Fibroblast of lung (primary cell): ENCODE measurements around the gene PPP2R3B. TPM values are rescaled to one million over a fixed set of nuclear protein-coding genes. Genes with fewer than 3 reads are reported as not detected.

ENCODE experiments used
- DNase-seq, 2 donors: peaks; one replicate each; pipeline versions ENCODE4 v3.0.0 to v3.0.0-alpha.2; 2010; ENCODE audit warnings: low read depth in 2 of 2
- H2AFZ ChIP-seq: 2 replicates; pipeline ENCODE4 v1.5.1; 2012; ENCODE audit warnings: low read length, control low read depth, inconsistent platforms
- H3K27ac ChIP-seq: 2 replicates; pipeline ENCODE4 v1.5.1; 2011; ENCODE audit warnings: low read length, control low read depth; ENCODE audit not compliant: insufficient read depth
- H3K27me3 ChIP-seq: 2 replicates; pipeline ENCODE4 v1.5.1; 2011; ENCODE audit warnings: mild to moderate bottlenecking, low read length; ENCODE audit not compliant: control insufficient read depth, insufficient read depth
- H3K36me3 ChIP-seq: 2 replicates; pipeline ENCODE4 v1.5.1; 2011; ENCODE audit warnings: low read length; ENCODE audit not compliant: control insufficient read depth, insufficient read depth
- H3K4me1 ChIP-seq: 2 replicates; pipeline ENCODE4 v1.5.1; 2011; ENCODE audit warnings: low read length; ENCODE audit not compliant: control insufficient read depth, insufficient read depth; ENCODE audit errors: extremely low read depth
- H3K4me2 ChIP-seq: 2 replicates; pipeline ENCODE4 v1.5.1; 2011; ENCODE audit warnings: low read length, control low read depth; ENCODE audit not compliant: insufficient read depth; ENCODE audit errors: extremely low read depth
- H3K4me3 ChIP-seq, 4 experiments: fragments of 200-600 bp in 1 of 4; sonication (generic) in 1 of 4; replicated peaks in 1 of 4; 2 replicates each; pipeline ENCODE4 v1.5.1; 2011 to 2016; ENCODE audit warnings: low read length in 4 of 4, low read depth in 3 of 4, mild to moderate bottlenecking in 3 of 4, control low read depth in 2 of 4, inconsistent platforms in 1 of 4, mixed read lengths in 1 of 4; ENCODE audit not compliant: insufficient read depth in 1 of 4; ENCODE audit errors: control extremely low read depth in 1 of 4
- H3K79me2 ChIP-seq: 2 replicates; pipeline ENCODE4 v1.5.1; 2012; ENCODE audit warnings: mild to moderate bottlenecking, low read length, inconsistent platforms; ENCODE audit not compliant: control insufficient read depth, insufficient read depth
- H3K9ac ChIP-seq: 2 replicates; pipeline ENCODE4 v1.5.1; 2011; ENCODE audit warnings: mild to moderate bottlenecking, low read length, control low read depth; ENCODE audit not compliant: insufficient read depth
- H3K9me3 ChIP-seq: 2 replicates; pipeline ENCODE4 v1.5.1; 2012; ENCODE audit warnings: low read depth, low read length; ENCODE audit not compliant: control insufficient read depth, insufficient read depth
- H4K20me1 ChIP-seq: 2 replicates; pipeline ENCODE4 v1.5.1; 2011; ENCODE audit warnings: low read length; ENCODE audit not compliant: control insufficient read depth, insufficient read depth; ENCODE audit errors: extremely low read depth
- EZH2 ChIP-seq: IDR thresholded peaks from 2 replicates; pipeline ENCODE4 v1.5.1; 2012; ENCODE audit warnings: low read length, control low read depth, mild to moderate bottlenecking; ENCODE audit errors: missing control alignments
- polyA plus RNA-seq, 2 donors: library from polyadenylated mRNA; depleted of rRNA in 1 of 2; stranded (reverse) in 1 of 2; unstranded in 1 of 2; fragments of >200 nt; gene quantifications; 2 replicates each; pipeline ENCODE4 v1.2.1, GENCODE V29; 2011 to 2012; ENCODE audit warnings: missing spikeins in 1 of 2
- total RNA-seq: library from RNA; depleted of rRNA; stranded (reverse); fragments of >200 nt; gene quantifications from 2 replicates; pipeline ENCODE4 v1.2.1, GENCODE V29; 2014
- TF ChIP-seq, protein P1 (sequence below), 2 donors: IDR thresholded peaks in 1 of 2; conservative IDR thresholded peaks in 1 of 2; 1 replicate in 1 of 2; 2 replicates in 1 of 2; pipeline ENCODE4 v1.5.1; 2011 to 2012; ENCODE audit warnings: low read length in 2 of 2, control low read depth in 1 of 2, inconsistent platforms in 1 of 2, low read depth in 1 of 2, mild to moderate bottlenecking in 1 of 2

The PPP2R3B gene
- total and polyA plus RNA-seq, 2 donors (not counting 1 experiment from before 2014, with no cell fraction given) = 3.2 to 14.7 TPM

DNA sequence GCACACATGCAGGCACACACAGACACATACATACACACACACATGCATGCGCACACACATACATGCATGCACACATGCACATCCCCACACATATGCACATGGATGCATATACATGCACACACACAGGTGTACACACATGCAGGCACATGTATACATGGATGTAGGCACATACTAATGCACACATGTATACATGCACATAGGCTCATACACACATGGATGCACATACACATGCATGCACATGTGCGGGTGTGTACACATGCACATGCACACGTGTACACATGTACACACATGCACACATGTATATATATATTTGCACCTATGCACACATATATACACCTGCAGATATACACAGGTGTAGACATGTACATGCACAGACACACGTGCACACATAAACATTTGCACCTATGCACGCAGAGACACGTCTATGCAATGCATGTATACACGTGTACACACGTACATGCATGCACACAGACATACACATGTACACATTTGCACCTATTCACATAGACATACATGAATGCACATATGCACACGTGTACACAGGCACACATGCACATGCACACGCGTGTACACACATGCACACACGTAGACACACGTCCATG is 101.5 kb downstream of the PPP2R3B start:
- no peak for DNase-seq
- Histone ChIP-seq H2AFZ (no peak overlapping the region), H3K27me3 (no peaks in the 10 kb centered on the region), H3K4me3 (no peak overlapping the region), H3K4me2 (no peak overlapping the region), H3K27ac (no peak overlapping the region), H3K36me3 (peaks cover 14% of the 10 kb centered on the region), H3K4me1 (no peaks in the 10 kb centered on the region), H3K9me3 (no peaks in the 10 kb centered on the region), H3K9ac (no peak overlapping the region), H3K79me2 (no peaks in the 10 kb centered on the region), H4K20me1 (no peaks in the 10 kb centered on the region)
- TF ChIP-seq EZH2 = no peak
- TF ChIP-seq, protein P1, sequence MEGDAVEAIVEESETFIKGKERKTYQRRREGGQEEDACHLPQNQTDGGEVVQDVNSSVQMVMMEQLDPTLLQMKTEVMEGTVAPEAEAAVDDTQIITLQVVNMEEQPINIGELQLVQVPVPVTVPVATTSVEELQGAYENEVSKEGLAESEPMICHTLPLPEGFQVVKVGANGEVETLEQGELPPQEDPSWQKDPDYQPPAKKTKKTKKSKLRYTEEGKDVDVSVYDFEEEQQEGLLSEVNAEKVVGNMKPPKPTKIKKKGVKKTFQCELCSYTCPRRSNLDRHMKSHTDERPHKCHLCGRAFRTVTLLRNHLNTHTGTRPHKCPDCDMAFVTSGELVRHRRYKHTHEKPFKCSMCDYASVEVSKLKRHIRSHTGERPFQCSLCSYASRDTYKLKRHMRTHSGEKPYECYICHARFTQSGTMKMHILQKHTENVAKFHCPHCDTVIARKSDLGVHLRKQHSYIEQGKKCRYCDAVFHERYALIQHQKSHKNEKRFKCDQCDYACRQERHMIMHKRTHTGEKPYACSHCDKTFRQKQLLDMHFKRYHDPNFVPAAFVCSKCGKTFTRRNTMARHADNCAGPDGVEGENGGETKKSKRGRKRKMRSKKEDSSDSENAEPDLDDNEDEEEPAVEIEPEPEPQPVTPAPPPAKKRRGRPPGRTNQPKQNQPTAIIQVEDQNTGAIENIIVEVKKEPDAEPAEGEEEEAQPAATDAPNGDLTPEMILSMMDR (conservative IDR thresholded peaks at IDR 0.05 in 1 of 2, IDR thresholded peaks at IDR 0.05 in 1 of 2; ENCODE audit: low read depth in 1 of 2, low read length in 2 of 2) = no peak

Other genes starting within 250 kb of the PPP2R3B start
- gene PLCXD1, start 105.5 kb downstream of the PPP2R3B start, total RNA-seq = 5.6 and 10.9 TPM in 2 replicates
- 4.3 and 5.4 TPM in 2 replicates for gene PLCXD1, start 105.5 kb downstream of the PPP2R3B start, polyA plus RNA-seq
- 36.2 and 46.1 TPM in 2 replicates for gene GTPBP6, start 68.1 kb downstream of the PPP2R3B start, total RNA-seq
- 15.4 and 24.0 TPM in 2 replicates for gene GTPBP6, start 68.1 kb downstream of the PPP2R3B start, polyA plus RNA-seq
- gene SHOX, start 243.9 kb upstream of the PPP2R3B start, total RNA-seq = not detected in 2 replicates
- gene SHOX, start 243.9 kb upstream of the PPP2R3B start, polyA plus RNA-seq = not detected in 2 replicates